ENCODE results near the gene TCF25.
A peak's percentile ranks its signal among the peaks of the same experiment; 100 is the strongest.

TCF25 gene

DNA sequence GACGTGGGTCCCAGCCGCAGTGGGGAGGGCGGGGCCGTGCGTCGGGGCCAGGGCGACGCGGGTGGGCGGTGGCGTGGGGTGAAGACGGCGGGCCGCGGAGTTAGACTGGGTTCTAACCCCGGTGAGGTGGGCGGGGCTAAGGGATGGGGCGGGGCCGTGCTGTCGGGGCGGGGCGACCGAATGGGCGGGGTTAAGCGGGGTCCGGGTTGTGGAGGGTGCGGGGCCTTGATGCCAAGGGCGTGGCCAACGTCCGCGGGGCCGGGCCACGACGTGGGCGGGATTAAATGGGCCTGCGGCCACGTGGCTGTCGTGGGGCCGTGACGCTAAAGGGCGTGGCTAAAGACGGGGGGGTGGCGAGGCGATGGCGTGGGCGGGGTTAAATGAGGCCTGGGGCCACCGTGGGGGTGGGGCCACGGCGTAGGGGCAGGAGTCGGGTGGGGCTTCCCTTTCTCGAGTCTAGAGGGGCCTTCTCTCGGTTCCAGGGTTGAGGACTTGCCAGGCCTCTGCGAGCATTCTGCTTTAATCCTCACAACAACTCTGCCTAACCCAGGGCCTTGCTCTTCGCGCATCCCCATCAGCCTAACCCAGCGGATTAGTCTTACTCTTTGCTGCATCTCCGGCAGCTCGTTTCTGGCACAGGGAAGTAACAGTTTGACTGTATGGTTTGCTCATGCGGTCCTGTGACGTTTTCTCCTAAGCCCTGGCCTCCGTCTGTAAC, 739 bp downstream of the TCF25 start (continued):
- TF ChIP-seq ZNF239 (tag by site-specific recombination; IDR thresholded peaks at IDR 0.05) (no peak), ZBTB20 (tag by site-specific recombination; IDR thresholded peaks at IDR 0.05) (peak; percentile 55; the same call in 1 of the 2 replicates), ZNF324 (tag by site-specific recombination; IDR thresholded peaks at IDR 0.05) (no peak), ZNF785 (tag by site-specific recombination; IDR thresholded peaks at IDR 0.05) (no peak), ZNF510 (tag by site-specific recombination; IDR thresholded peaks at IDR 0.05; ENCODE audit: insufficient replicate concordance) (no peak), ZNF596 (tag by site-specific recombination; IDR thresholded peaks at IDR 0.05) (no peak), ZNF629 (tag by site-specific recombination; IDR thresholded peaks at IDR 0.05) (peak; percentile 2; the same call in 1 of the 2 replicates), ZBTB48 (tag by site-specific recombination; IDR thresholded peaks at IDR 0.05) (no peak), ZFP41 (tag by site-specific recombination; IDR thresholded peaks at IDR 0.05; ENCODE audit: borderline replicate concordance) (no peak), KLF1 (tag by site-specific recombination; IDR thresholded peaks at IDR 0.05) (peak; percentile 90), ZNF24 (tag by site-specific recombination; IDR thresholded peaks at IDR 0.05) (no peak), ZBTB8A (tag by site-specific recombination; IDR thresholded peaks at IDR 0.05) (no peak), ZNF175 (tag by site-specific recombination; IDR thresholded peaks at IDR 0.05) (no peak), ZNF521 (tag by site-specific recombination; IDR thresholded peaks at IDR 0.05) (no peak), ZNF404 (tag by site-specific recombination; IDR thresholded peaks at IDR 0.05) (no peak), OSR2 (tag by site-specific recombination; IDR thresholded peaks at IDR 0.05) (no peak), ZSCAN16 (tag by site-specific recombination; IDR thresholded peaks at IDR 0.05) (no peak), ZSCAN23 (tag by site-specific recombination; IDR thresholded peaks at IDR 0.05) (no peak), ZNF140 (tag by site-specific recombination; IDR thresholded peaks at IDR 0.05) (no peak), ZEB2 (tag by site-specific recombination; IDR thresholded peaks at IDR 0.05) (no peak), ZNF501 (tag by site-specific recombination; IDR thresholded peaks at IDR 0.05) (no peak), ZFP3 (tag by site-specific recombination; IDR thresholded peaks at IDR 0.05; ENCODE audit: low read depth) (0 out of 2 replicates have a peak, but pooled peaks have one; percentile 34), WT1 (tag by site-specific recombination; IDR thresholded peaks at IDR 0.05) (no peak), ZNF366 (tag by site-specific recombination; conservative IDR thresholded peaks at IDR 0.05) (no peak), ZNF544 (tag by site-specific recombination; IDR thresholded peaks at IDR 0.05) (no peak), ZNF114 (tag by site-specific recombination; IDR thresholded peaks at IDR 0.05) (no peak), GLI4 (tag by site-specific recombination; IDR thresholded peaks at IDR 0.05) (no peak)
- TF ChIP-seq, protein P1, sequence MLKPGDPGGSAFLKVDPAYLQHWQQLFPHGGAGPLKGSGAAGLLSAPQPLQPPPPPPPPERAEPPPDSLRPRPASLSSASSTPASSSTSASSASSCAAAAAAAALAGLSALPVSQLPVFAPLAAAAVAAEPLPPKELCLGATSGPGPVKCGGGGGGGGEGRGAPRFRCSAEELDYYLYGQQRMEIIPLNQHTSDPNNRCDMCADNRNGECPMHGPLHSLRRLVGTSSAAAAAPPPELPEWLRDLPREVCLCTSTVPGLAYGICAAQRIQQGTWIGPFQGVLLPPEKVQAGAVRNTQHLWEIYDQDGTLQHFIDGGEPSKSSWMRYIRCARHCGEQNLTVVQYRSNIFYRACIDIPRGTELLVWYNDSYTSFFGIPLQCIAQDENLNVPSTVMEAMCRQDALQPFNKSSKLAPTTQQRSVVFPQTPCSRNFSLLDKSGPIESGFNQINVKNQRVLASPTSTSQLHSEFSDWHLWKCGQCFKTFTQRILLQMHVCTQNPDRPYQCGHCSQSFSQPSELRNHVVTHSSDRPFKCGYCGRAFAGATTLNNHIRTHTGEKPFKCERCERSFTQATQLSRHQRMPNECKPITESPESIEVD (tag by site-specific recombination; IDR thresholded peaks at IDR 0.05) = no peak
- TF ChIP-seq, protein P2, sequence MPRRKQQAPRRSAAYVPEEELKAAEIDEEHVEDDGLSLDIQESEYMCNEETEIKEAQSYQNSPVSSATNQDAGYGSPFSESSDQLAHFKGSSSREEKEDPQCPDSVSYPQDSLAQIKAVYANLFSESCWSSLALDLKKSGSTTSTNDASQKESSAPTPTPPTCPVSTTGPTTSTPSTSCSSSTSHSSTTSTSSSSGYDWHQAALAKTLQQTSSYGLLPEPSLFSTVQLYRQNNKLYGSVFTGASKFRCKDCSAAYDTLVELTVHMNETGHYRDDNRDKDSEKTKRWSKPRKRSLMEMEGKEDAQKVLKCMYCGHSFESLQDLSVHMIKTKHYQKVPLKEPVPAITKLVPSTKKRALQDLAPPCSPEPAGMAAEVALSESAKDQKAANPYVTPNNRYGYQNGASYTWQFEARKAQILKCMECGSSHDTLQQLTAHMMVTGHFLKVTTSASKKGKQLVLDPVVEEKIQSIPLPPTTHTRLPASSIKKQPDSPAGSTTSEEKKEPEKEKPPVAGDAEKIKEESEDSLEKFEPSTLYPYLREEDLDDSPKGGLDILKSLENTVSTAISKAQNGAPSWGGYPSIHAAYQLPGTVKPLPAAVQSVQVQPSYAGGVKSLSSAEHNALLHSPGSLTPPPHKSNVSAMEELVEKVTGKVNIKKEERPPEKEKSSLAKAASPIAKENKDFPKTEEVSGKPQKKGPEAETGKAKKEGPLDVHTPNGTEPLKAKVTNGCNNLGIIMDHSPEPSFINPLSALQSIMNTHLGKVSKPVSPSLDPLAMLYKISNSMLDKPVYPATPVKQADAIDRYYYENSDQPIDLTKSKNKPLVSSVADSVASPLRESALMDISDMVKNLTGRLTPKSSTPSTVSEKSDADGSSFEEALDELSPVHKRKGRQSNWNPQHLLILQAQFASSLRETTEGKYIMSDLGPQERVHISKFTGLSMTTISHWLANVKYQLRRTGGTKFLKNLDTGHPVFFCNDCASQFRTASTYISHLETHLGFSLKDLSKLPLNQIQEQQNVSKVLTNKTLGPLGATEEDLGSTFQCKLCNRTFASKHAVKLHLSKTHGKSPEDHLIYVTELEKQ (tag by site-specific recombination; IDR thresholded peaks at IDR 0.05; ENCODE audit: borderline replicate concordance) = no peak
- TF ChIP-seq, protein P3, sequence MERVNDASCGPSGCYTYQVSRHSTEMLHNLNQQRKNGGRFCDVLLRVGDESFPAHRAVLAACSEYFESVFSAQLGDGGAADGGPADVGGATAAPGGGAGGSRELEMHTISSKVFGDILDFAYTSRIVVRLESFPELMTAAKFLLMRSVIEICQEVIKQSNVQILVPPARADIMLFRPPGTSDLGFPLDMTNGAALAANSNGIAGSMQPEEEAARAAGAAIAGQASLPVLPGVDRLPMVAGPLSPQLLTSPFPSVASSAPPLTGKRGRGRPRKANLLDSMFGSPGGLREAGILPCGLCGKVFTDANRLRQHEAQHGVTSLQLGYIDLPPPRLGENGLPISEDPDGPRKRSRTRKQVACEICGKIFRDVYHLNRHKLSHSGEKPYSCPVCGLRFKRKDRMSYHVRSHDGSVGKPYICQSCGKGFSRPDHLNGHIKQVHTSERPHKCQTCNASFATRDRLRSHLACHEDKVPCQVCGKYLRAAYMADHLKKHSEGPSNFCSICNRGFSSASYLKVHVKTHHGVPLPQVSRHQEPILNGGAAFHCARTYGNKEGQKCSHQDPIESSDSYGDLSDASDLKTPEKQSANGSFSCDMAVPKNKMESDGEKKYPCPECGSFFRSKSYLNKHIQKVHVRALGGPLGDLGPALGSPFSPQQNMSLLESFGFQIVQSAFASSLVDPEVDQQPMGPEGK (tag by site-specific recombination; IDR thresholded peaks at IDR 0.05) = peak; percentile 85
- TF ChIP-seq, protein P4, sequence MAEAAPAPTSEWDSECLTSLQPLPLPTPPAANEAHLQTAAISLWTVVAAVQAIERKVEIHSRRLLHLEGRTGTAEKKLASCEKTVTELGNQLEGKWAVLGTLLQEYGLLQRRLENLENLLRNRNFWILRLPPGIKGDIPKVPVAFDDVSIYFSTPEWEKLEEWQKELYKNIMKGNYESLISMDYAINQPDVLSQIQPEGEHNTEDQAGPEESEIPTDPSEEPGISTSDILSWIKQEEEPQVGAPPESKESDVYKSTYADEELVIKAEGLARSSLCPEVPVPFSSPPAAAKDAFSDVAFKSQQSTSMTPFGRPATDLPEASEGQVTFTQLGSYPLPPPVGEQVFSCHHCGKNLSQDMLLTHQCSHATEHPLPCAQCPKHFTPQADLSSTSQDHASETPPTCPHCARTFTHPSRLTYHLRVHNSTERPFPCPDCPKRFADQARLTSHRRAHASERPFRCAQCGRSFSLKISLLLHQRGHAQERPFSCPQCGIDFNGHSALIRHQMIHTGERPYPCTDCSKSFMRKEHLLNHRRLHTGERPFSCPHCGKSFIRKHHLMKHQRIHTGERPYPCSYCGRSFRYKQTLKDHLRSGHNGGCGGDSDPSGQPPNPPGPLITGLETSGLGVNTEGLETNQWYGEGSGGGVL (tag by site-specific recombination; IDR thresholded peaks at IDR 0.05) = no peak
- TF ChIP-seq, protein P5, sequence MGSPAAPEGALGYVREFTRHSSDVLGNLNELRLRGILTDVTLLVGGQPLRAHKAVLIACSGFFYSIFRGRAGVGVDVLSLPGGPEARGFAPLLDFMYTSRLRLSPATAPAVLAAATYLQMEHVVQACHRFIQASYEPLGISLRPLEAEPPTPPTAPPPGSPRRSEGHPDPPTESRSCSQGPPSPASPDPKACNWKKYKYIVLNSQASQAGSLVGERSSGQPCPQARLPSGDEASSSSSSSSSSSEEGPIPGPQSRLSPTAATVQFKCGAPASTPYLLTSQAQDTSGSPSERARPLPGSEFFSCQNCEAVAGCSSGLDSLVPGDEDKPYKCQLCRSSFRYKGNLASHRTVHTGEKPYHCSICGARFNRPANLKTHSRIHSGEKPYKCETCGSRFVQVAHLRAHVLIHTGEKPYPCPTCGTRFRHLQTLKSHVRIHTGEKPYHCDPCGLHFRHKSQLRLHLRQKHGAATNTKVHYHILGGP (tag by site-specific recombination; IDR thresholded peaks at IDR 0.05) = no peak

Data from HEK293 (cell line).